ENCODE data around the gene ZBTB32.

DNA sequence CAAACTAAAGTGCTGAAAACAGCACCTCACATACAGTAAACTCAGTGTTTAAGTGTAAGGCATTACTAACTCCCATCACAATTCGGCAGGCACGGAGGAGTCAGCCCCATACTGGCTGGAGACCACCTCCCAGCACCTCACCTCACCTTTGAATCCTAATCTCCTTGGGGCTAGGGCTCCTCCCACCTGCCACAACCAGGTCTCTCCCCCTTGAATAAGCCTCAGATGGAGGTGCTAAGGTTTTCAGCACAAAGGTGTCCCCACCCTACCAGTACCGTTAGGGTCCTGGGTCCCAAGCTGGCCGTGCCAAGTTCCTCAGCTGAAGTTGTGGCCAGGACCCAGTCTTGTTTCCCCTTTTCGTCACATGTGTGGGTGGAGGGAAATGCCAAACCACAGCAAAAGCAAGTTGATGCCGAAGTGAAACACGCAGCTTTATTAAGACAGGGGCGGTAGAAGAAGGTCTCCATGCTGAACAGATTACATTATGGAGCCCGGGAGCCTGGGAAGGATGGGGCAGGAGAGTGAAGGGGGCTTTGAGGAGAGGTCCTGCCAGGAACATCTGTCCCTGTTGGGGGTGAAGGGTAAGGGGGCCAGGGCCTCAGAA lies 37.9 kb downstream of the ZBTB32 start, which contains the start of gene IGFLR1:
- TF ChIP-seq, protein P1, sequence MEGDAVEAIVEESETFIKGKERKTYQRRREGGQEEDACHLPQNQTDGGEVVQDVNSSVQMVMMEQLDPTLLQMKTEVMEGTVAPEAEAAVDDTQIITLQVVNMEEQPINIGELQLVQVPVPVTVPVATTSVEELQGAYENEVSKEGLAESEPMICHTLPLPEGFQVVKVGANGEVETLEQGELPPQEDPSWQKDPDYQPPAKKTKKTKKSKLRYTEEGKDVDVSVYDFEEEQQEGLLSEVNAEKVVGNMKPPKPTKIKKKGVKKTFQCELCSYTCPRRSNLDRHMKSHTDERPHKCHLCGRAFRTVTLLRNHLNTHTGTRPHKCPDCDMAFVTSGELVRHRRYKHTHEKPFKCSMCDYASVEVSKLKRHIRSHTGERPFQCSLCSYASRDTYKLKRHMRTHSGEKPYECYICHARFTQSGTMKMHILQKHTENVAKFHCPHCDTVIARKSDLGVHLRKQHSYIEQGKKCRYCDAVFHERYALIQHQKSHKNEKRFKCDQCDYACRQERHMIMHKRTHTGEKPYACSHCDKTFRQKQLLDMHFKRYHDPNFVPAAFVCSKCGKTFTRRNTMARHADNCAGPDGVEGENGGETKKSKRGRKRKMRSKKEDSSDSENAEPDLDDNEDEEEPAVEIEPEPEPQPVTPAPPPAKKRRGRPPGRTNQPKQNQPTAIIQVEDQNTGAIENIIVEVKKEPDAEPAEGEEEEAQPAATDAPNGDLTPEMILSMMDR (IDR thresholded peaks at IDR 0.05), result no peak
- no peak for TF ChIP-seq POLR2A (IDR thresholded peaks at IDR 0.05)
